Measurements from ENCODE around the gene ADAMTS17.

ADAMTS17 gene

DNA sequence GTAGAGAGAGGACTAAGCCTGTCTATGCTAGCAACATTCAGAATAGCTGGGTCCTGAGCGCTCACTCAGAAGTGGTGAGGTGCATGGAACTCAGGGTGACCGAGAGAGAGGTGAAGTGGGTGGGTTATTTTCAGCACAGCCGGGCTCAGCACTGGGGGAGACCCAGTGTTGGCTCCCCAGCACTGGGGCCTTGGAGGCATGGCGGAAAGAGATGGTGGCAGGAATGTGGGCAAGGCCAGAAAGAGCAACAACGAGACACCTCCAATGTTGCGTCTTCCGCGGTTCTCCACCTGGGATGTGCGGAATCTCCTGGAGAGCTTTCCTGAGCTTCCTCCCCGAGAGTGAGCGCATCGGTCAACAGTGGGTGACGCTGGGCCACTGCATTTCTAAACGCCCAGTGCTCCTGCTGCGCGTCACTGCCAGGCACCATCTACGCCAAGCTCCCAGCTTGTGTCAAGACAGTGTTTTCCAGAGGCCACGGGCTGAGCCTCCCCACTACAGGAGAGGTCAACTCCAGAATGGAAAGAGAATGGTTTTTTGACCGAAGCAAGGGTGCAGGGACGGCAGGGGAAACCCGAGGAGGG lies 148.4 kb downstream of the ADAMTS17 start:
- no peak for DNase-seq

DNA sequence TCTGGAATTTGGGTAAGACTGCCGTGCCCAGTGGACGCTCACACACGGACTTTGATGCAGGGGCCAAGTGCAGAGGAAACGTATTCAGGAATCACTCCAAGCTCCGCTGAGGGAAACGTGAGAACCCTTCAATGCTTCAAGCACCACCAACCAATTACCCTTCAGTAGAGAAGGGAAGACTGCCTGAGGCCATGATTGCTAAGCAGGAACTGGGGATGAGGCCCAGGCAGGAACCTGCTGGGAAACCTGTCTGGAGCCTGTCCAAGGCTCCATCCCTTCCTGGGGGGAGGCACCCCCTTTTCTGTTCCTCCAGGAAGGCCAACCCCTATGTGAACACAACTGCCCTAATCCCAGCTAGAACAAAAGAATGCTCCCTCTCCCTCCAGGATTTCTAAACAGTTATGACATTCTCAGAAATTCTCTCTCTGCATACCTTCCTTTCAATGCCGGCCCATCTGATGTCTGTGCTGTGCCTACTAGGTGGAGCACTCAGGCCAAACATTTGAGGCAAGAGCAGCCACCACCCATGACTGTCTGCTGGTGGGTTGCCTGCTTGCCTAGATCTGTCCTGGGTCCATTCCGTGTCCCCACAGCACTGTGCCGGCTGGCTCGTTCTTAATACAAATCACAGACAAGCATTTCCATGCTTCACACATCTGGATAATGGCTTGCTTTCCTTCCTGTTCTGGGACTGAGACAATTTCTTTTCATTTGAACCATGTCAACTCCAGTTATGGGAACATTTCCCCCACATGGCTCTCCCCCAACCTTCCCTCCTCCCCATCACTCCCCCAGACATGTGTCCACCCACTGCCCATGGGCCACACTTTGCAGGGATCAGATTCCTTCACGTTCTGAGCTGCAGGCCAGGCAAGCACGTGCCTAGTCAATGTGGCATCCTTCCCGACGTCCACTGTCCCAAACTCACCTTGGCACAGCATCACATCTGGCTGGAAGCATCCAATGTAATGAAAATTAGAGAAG lies 149.4 kb downstream of the ADAMTS17 start:
- no peak for DNase-seq

DNA sequence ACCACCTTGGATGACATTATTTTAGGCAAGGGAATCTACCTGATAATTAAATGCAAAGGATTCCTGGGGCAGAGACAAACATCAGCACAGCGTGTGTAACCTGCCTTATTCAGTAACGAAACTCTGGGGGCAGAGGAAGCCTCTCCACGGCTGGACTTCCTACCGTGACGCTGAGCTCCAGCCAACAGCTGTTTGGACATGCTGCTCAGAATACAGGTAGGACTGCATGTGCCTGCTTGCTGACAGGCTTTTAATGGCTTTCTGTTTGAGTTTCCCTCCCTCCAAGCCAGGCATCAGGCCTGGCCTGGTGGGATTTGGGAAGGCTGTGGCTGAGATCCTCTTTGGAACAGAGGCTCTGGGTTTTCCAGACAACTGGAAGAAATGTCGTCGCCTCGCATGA lies 150.6 kb downstream of the ADAMTS17 start:
- DNase-seq, result no peak

DNA sequence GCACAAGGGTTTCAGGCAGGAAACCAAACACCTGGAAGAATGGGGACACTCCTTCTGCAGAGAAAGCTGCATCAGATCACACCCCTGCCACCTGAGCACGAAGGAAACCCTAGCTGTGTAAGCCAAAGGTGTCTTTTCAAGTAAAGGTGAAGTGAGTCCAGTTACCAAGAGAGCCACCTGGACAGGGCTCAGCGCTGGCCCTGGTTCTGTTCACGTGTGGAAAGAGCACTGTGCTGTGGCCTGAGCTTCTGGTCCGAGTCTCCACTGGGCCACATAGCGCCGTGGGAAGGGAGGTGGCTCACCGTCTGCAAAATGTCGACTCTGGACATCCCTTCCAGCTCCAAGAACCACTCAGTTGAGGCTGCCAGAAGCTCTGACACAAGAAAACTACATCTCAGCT lies 151.1 kb downstream of the ADAMTS17 start:
- no peak for DNase-seq

DNA sequence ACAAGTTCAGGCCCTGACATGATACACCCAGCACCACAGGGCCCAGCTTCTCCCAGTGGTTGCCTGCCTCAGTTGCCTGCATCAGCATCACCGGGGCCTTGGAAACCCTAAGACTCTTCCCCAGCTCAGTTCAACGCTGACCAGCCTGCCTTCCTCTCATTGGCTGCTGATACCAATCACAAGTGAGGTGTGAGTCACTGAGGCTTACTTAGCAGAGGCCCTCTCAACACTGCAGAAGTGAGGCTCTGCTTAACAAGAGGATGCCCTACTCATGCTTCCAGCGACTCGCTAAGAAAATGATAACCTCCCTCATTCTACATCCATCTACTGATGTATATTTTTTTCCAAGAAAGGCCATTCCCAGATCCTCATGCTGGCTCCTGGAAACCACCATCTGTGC lies 151.9 kb downstream of the ADAMTS17 start:
- DNase-seq, result no peak

DNA sequence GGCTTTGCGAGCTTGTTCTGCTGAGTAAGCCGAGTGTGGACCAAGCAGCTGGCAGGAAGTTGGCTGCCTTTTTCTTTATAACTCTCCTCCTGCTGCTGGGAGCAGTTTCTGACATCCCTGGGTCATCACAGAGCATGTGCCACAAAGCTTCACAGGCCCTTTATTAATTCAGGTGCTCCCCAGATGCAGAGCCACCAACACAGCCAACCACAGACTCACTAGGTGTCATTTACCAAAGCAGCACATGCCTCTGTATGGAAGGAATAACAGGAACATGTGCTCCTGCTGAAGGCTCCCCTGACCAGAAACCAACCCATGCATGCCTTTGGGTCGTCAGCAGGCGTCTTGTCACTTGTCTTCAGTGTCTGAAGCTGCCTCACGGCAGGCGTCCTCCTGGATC lies 152.5 kb downstream of the ADAMTS17 start:
- no peak for DNase-seq

DNA sequence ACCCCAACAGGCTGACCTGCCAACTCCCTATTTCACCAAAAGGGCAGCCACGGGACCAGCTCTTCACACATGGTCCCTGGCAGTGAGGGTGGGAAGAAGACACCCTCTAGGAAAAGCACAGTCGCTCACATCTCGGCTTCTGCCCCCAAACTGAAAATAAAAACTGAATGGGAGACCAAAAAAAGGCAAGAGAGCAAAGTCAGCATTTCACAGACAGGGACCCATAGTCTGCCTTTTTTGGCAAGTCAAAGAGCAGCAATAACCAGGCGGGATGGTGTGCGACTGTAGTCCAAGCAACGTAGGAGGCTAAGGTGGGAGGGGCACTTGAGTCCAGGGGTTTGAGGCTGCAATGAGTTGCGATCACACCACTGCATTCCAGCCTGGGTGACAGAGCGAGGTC lies 154.1 kb downstream of the ADAMTS17 start:
- DNase-seq, result no peak

DNA sequence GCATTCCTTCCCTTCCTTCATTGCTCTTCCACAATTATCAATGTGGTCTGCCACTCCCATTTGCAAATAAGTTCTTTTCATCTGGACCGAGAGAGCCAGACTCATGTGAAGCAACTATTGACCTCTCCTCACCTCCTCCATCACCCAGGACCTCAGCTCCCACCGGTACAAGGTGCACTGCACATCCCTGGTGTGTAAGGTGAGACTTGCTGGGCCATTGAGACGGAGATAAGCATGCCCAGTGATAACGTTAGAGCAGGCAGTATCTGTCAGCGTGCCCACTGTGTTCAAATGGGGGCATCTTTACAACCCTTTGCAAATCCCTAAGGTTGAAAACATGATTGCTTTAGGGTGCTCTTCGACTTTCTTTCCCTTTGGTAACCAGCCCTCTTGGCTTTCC lies 154.8 kb downstream of the ADAMTS17 start:
- DNase-seq, result no peak

DNA sequence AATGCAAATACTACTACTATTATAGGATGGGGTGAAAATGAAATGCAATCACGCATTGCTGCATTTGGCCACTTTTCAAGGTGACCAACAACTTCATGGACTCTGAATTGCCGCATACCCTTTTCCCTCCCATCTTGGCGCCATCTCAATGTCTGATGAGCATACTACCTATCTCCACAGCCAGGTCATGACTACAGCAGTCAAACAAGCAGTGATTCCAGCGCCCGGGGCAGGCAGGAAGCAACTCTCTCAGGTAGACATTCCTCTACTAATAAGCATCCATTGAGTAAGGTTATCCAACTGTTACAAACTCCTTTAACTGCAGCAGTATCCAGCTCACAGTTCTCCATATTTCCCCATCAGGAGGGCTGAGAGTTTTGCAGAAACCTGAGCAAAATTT lies 155.4 kb downstream of the ADAMTS17 start:
- DNase-seq, result no peak

DNA sequence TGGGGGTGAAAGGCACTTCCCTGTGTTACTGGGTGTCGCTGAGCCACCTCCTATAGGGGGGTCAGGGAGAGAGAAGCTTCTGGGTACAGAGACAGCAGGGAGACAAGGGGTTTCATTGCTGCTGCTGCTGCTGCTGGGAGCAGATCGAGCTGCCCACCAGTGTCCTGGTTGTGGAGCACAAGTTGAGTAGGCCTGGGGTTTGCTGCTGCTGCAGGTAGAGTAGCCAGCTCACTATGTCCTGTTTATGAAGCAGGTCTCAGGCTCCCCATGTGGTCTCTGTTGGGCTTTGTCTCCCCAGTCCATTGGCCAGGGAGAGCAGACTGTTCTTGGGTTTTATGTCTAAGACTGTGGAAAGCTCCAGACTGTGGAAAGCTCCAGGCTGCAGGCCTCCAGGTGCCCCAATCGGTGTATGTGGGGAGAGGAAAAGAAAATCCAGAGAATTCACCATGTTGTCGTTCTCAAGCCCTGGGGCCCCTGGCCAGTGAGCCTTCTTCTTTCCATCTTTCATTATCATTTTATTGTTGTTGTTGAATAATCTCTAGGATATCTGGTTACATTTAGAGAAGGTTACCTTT lies 157.8 kb downstream of the ADAMTS17 start:
- no peak for DNase-seq

DNA sequence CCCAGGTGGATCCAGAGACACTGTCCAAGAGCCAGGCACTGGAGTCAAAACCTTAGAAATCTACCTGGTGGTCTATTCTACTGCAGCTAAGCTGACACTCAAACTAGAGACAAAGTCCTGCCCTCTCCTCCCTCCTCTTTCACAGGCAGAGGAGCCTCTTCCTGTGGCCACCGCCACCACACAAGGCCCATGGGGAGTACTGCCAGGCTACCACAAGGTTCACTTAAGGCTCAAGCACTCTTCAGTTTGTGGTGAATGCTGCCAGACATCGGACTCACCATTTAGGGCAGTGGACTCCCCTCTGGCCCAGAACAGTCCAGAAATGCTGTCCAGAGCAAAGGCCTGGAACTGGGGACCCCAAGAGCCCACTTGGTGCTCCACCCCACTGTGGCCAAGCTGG lies 160.9 kb downstream of the ADAMTS17 start:
- DNase-seq, result no peak

DNA sequence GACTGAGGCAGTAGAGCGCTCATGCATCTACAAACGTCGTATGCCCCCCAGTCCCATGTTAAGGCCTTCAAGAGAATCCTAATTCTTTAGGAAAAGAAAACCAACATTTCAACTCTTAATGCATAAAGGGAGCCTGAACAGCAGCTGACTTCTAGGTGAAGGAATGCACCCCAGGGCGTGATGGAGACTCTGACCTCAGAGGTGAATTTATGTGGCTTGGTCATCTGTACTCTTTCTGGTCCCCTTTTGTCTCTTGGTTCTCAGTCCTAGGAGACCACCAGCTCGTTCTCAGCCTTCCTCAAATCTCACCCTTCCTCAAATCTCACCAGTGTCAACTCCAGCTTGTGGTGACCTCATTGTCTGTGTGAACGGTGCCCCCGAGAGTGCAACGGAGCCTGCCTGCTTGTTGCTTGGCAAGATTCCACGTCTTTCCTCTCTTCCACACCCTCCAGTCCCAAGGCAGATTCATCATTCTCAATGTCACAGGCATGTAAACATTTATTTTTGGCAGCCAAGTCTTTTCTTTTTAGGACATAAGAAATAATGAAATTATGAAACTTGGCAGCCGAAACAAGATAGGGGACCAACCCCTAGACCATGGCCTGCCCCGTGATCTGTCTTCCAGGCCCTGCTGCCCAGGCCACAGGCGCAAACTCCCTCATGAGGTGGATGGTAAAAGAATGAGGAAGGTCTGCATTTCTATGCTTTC lies 166.2 kb downstream of the ADAMTS17 start:
- no peak for DNase-seq

DNA sequence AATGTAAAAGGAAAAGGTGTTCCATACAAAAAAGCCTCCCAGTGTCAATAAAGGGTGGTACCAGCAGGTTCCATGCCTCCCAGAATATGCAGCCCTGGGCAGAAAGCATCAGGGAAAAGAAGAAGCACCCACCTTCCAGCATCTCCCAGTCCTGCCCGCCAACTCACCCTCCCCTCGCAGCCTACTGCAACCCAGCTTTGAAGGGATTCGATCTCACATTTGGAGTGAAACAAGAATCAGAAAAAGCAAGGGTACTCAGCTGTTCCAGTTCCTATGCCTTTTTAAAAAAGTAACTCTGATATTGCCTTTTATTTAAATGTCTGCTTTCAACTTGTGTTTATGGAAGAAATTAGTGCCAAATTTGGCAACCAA lies 166.9 kb downstream of the ADAMTS17 start:
- DNase-seq, result no peak

DNA sequence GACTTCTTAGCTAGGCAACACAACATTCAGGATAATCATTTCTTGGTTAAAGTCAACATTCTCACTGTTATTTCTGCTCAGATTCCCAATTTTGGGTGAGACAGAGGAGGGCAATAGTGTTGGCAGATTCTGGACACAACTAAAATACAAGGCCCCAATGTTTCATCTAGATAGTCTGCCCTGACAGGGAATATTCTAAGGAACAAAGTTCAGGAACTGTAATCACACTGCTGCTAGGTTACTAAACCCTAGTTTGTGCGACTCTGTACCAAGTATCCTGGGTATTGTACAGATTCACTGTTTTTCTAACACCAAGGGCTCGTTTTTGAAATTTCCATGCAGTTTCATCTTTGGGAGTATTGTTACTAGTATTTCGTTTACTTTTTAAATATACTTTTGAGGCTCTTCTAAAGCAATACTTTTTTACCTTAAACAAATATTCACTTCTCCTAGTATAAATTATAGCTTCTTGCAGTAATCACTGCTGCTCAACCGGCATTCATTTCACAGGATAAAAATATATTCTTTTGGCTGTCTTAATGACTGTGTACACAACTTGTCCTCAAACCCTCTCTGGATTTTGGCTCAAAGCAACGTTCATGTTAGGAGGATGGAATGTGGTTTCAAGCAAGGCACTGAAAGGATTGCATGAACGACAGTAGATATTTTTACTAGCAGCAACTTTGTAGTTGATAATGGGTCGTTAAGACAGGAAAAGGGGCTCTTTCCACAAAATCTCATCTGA lies 167.4 kb downstream of the ADAMTS17 start:
- no peak for DNase-seq

DNA sequence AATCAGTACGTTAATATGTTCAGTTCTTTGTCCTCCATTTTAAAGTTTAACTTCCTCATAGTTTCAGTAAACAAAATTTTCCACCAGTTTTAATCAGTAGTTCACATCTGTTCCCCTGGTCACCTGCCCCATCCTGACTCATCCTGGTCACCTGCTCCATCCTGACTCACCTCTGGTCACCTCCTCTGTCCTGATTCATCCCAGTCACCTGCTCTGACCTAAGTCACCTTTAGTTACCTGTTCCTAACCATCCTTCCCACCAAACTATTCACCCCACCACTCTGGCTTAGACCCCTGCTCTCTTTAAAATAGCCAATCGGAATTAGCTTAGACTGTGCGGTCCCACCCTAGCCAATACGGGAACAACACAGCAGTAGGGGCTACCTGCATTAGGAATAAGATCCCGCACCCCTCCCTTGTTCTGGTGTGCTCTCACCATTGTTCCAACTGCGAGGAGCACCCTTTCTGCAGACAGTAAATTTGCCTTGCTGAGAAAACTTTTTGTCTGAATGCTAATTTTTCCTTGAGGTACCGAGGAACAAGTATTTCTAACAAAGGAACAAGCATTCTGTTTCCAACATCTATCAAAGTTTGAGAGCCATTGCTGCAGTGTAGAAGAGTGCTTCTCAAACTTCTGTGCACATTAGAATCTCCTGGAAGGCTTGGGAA lies 169.3 kb downstream of the ADAMTS17 start:
- DNase-seq, result no peak

DNA sequence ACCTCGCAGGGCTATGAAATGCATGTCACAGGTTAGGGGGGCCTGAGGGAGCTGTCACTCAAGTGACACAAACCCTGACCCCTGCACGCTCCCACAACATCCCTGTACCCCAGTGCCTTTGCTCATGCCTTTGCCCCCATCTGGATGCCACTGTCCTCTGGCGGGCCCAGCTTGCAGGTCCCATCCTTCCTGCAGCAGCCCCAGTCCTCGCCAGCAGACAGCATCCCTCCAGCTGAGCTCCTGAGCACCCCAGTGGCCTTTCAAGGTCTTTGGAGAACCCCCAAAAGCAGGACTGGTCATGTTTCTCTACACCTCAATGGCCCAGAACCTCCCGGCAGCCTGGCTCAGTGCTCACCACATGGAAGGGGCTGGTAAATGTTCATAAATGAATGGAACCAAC lies 170.4 kb downstream of the ADAMTS17 start:
- DNase-seq, result no peak

DNA sequence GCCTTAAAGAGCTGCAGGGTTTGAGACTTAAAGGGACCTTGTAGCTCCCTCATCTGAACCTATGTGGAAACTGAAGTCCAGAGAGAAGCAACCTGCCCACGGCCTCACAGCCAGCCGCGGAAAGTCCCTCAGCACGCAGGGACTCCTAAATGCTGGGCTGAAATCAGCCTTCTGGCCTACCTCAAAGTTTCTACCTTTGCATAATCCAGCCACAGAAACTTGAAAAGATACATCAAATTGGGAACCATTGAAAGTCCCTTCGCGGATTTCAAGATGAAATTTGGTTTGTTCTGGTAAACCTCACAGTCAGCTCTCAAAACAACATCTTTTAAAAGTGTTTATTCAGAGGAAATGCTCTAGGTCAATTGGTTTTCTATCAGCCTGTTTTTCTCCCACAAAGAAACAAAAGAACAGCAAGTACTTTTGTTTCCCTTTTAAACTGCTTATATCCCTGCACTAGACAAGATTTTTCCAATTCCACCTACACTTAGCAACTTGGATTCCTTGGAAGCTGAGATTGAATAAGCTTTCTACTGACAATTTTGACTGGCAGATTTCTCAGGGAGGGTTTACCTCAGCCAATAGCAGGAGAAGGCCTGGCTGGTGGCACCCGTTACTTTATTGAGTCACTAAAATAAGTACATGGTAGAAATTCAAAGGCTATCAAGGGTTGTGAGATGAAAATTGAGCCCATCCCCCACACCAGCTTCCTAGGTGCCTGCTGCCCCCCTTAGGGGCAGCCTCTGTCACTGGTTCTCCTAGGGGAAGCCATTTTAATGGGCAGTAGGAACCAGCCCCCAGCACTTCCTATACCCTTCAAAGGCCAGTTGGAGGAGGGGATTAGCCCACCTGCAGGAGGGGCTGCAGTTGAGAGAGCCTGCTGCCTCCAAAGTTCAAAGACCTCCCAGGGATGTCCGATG lies 171.2 kb downstream of the ADAMTS17 start:
- no peak for DNase-seq

DNA sequence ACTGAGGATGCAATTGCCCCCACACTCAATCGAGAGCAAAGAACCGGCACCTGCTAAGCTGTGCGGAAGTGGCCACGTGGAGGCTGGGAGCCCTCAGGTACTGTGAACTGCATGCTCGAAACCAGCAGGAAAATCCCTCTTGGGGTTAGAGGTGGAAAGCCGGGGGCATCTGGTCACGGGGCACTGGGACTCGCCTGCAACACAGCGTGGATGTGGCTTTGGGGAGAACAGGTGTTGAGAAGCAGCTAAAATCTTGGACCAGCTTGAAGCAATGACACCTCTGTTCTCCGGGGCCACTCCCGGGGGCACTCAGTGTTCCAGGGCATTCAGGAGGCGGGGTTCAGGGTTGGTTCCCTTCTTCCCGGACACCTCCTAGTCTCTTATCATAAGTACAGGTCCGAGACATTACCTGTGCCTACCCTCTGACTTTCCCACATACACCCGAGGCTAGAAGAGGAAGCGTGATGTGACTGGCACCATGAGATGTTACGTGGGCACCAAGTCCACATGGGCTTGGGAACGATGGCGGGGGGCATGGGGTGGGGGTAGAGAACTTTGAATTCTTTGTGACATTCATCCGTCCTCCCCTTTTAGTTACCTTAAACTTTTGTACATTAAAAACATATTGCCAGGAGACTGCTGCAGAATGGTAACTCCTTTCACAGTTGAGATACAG lies 172.0 kb downstream of the ADAMTS17 start:
- DNase-seq, result no peak

DNA sequence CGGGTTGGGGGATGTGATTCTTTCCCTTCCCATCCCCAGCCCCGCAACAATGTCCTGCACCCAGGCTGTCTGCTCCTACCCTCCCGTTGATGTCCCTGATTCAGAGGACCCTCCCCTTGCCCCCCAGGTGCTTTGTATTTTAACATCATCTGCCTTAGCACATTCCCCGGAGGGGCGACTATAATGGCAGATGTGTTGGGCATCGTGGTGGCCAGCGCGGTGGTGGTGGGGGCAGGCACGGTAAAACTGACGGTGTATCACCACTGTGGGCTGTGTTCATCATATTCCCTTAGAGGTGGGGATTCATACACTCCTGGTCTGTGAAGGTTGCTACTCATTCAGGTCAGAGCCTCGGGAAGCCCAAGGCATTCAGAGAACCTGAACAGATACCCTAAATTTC lies 173.0 kb downstream of the ADAMTS17 start:
- no peak for DNase-seq

DNA sequence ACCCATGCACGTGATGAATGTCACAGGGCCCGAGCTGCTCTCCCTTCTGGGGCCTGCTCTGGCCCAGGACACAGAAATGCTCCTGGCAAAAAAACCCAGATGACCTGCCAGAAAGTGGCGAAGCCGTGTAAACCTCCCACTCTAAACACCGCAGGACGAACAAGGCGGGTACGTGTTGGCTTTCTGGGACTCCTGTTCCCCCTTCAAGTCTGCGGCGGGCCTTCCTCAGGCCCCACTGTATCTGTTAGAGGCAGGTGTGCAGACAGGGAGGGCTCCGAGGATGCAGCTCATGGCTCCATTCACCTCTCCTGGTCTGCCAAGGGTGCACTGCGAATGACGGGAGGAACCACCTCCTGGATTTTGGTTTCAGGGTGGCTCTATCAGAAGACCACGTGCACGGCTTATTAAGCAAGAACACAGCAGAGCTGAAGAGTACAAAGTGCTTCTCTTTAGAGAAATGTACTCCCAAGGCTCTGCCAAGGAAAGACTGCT lies 173.8 kb downstream of the ADAMTS17 start:
- DNase-seq, result no peak
